A549 (cell line): ENCODE results near the gene EIF4A2.

ENCODE experiments used
- CHD2 ChIP-seq: fragments of 150-350 bp; IDR thresholded peaks from 2 replicates; pipeline ENCODE4 v1.6.1; 2014; ENCODE audit warnings: low read length; ENCODE audit not compliant: partially characterized antibody
- MAFK ChIP-seq: fragments of 450-650 bp; IDR thresholded peaks from 2 replicates; pipeline ENCODE4 v1.6.1; 2014; ENCODE audit not compliant: partially characterized antibody
- POLR2A ChIP-seq: IDR thresholded peaks from 2 replicates; pipeline ENCODE4 v1.6.1; 2012; ENCODE audit warnings: mild to moderate bottlenecking, low read length
- RAD21 ChIP-seq, 2 experiments: fragments of >200 bp in 1 of 2; sonication (Bioruptor Twin) in 1 of 2; formaldehyde crosslinking in 1 of 2; IDR thresholded peaks in 1 of 2; conservative IDR thresholded peaks in 1 of 2; 2 replicates in 1 of 2; 3 replicates in 1 of 2; pipeline ENCODE4 v1.6.1; 2012 to 2018; ENCODE audit warnings: inconsistent platforms in 1 of 2
- REST ChIP-seq: fragments of 200-600 bp; sonication (generic); IDR thresholded peaks from 2 replicates; pipeline ENCODE4 v1.6.1; 2016; ENCODE audit warnings: antibody characterized with exemption, mild to moderate bottlenecking, moderate library complexity

DNA sequence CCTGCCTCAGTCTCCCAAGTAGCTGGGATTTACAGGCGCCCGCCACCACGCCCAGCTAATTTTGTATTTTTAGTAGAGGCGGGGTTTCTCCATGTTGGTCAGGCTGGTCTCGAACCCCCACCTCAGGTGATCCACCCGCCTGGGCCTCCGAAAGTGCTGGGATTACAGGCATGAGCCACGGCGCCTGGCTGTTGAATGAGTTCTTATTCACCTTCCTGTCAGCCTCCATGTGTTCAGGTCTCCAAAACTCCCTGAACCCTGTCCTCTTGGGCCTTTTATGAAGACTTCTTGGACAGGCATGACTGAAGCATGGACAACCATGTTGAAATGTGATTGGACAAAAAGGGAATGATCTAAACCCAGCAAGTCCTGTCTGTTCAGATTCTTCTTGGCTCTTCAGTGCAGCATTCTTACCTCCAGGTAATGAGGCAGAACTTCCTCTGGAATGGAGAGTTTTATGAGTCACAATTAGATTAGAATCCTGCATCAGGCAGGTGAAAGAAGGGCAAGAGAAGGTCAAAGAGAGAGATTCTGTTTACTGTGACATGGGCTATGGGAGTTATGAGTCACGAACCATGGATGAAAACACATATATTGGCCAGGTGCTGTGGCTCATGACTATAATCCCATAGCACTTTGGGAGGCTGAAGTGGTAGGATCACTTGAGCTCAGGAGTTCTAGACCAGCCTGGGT lies 23.1 kb upstream of the EIF4A2 start:
- TF ChIP-seq RAD21 (conservative IDR thresholded peaks at IDR 0.05 in 1 of 2, IDR thresholded peaks at IDR 0.05 in 1 of 2) (no peak), REST (no peak), MAFK (no peak), POLR2A (no peak), CHD2 (no peak)
